ENCODE results near the gene PHACTR1. TPM values are rescaled to one million over a fixed set of nuclear protein-coding genes. Genes with fewer than 3 reads are reported as not detected.

PHACTR1 gene
- total and polyA plus RNA-seq, 4 donors: 0.31 to 1.5 (median 0.79) TPM

DNA sequence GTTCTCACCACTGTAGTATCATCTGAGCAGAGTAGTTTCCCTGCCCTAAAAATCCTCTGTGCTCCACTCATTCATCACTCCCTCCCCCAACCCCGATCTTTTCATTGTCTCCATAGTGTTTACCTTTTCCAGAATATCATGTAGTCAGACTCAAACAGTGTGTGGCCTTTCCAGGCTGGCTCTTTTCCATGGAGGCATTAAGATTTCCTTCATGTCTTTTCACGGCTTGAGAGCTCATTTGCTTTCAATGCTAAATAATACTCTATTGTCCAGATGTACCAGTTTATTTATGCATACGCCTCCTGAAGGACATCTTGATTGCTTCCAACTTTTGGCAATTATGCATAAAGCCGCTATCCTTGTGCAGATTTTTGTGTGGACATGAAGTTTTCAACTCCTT, 235.8 kb downstream of the PHACTR1 start:
- no peak overlapping the region for H3K27ac ChIP-seq (ENCODE audit: low read depth in 1 of 2, low read length in 2 of 2)
- no peaks in the 10 kb centered on the region for H3K27me3 ChIP-seq (ENCODE audit: control insufficient read depth in 4 of 4, insufficient read depth in 4 of 4, low read length in 3 of 4)
- no peaks in the 10 kb centered on the region for H3K36me3 ChIP-seq (ENCODE audit: control insufficient read depth in 4 of 4, insufficient read depth in 3 of 4, low read depth in 1 of 4, low read length in 3 of 4)
- peaks cover 0 to 2% (median 2%) of the 10 kb centered on the region in 4 donors for H3K4me1 ChIP-seq (ENCODE audit: control insufficient read depth in 4 of 4, insufficient read depth in 4 of 4, low read length in 3 of 4)
- no peak overlapping the region for H3K4me3 ChIP-seq (ENCODE audit: low read depth in 1 of 3, low read length in 3 of 3)
- 69% methylated on average over 4 of the region's 4 CpGs for WGBS
- H3K9me3 ChIP-seq (ENCODE audit: control insufficient read depth in 4 of 4, low read length in 3 of 4): peaks cover 0 to 3% (median 0%) of the 10 kb centered on the region in 4 donors
- H3K9ac ChIP-seq (ENCODE audit: low read depth in 1 of 2, low read length in 2 of 2): no peak overlapping the region
- no peak for DNase-seq (ENCODE audit: low spot score)
- TF ChIP-seq YY1 (IDR thresholded peaks at IDR 0.05): no peak
- no peak for TF ChIP-seq RXRA (IDR thresholded peaks at IDR 0.05)
- no peak for TF ChIP-seq HNF4A (conservative IDR thresholded peaks at IDR 0.05)
- TF ChIP-seq EGR1 (IDR thresholded peaks at IDR 0.05; ENCODE audit: low read depth in 2 of 2): no peak
- TF ChIP-seq RAD21 (IDR thresholded peaks at IDR 0.05): no peak
- TF ChIP-seq, protein P1, sequence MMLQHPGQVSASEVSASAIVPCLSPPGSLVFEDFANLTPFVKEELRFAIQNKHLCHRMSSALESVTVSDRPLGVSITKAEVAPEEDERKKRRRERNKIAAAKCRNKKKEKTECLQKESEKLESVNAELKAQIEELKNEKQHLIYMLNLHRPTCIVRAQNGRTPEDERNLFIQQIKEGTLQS (IDR thresholded peaks at IDR 0.05): no peak
- no peak for TF ChIP-seq GABPA (IDR thresholded peaks at IDR 0.05 in 1 of 2, conservative IDR thresholded peaks at IDR 0.05 in 1 of 2)
- TF ChIP-seq, protein P2, sequence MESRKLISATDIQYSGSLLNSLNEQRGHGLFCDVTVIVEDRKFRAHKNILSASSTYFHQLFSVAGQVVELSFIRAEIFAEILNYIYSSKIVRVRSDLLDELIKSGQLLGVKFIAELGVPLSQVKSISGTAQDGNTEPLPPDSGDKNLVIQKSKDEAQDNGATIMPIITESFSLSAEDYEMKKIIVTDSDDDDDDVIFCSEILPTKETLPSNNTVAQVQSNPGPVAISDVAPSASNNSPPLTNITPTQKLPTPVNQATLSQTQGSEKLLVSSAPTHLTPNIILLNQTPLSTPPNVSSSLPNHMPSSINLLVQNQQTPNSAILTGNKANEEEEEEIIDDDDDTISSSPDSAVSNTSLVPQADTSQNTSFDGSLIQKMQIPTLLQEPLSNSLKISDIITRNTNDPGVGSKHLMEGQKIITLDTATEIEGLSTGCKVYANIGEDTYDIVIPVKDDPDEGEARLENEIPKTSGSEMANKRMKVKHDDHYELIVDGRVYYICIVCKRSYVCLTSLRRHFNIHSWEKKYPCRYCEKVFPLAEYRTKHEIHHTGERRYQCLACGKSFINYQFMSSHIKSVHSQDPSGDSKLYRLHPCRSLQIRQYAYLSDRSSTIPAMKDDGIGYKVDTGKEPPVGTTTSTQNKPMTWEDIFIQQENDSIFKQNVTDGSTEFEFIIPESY (IDR thresholded peaks at IDR 0.05): no peak
- TF ChIP-seq TAF1 (conservative IDR thresholded peaks at IDR 0.05): no peak
- TF ChIP-seq, protein P3, sequence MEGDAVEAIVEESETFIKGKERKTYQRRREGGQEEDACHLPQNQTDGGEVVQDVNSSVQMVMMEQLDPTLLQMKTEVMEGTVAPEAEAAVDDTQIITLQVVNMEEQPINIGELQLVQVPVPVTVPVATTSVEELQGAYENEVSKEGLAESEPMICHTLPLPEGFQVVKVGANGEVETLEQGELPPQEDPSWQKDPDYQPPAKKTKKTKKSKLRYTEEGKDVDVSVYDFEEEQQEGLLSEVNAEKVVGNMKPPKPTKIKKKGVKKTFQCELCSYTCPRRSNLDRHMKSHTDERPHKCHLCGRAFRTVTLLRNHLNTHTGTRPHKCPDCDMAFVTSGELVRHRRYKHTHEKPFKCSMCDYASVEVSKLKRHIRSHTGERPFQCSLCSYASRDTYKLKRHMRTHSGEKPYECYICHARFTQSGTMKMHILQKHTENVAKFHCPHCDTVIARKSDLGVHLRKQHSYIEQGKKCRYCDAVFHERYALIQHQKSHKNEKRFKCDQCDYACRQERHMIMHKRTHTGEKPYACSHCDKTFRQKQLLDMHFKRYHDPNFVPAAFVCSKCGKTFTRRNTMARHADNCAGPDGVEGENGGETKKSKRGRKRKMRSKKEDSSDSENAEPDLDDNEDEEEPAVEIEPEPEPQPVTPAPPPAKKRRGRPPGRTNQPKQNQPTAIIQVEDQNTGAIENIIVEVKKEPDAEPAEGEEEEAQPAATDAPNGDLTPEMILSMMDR (IDR thresholded peaks at IDR 0.05; ENCODE audit: low read depth, low read length, missing input control): no peak
- TF ChIP-seq JUND (IDR thresholded peaks at IDR 0.05): no peak

DNA sequence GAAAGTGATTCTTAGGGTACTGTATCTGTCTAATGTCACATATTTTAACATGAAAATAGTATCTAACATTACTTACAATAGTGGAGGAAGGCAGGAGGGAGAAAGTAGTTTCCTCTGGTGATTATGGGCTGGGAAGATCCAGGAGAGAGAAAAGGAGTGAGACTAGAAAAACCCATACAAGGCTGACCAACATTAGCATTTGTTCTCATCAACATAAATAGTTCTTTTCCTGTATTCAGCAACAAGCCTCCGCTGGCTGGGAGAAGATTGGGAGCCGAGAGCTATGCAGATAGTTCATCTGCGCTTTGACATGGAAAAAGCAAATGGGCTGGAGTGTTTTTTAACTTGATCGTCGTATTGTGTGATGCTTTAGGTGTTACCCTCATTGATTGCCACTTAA, 239.4 kb downstream of the PHACTR1 start:
- Histone ChIP-seq H3K4me1 (ENCODE audit: control insufficient read depth in 4 of 4, insufficient read depth in 4 of 4, low read length in 3 of 4) (peaks cover 2 to 12% (median 7%) of the 10 kb centered on the region in 4 donors), H3K27ac (ENCODE audit: low read depth in 1 of 2, low read length in 2 of 2) (no peak overlapping the region), H3K9me3 (ENCODE audit: control insufficient read depth in 4 of 4, low read length in 3 of 4) (no peaks in the 10 kb centered on the region), H3K9ac (ENCODE audit: low read depth in 1 of 2, low read length in 2 of 2) (no peak overlapping the region), H3K36me3 (ENCODE audit: control insufficient read depth in 4 of 4, insufficient read depth in 3 of 4, low read depth in 1 of 4, low read length in 3 of 4) (no peaks in the 10 kb centered on the region), H3K27me3 (ENCODE audit: control insufficient read depth in 4 of 4, insufficient read depth in 4 of 4, low read length in 3 of 4) (peaks cover 0 to 6% (median 0%) of the 10 kb centered on the region in 4 donors), H3K4me3 (ENCODE audit: low read depth in 1 of 3, low read length in 3 of 3) (no peak overlapping the region)
- TF ChIP-seq, protein P1 (IDR thresholded peaks at IDR 0.05): no peak
- no peak for TF ChIP-seq YY1 (IDR thresholded peaks at IDR 0.05)
- TF ChIP-seq, protein P2 (IDR thresholded peaks at IDR 0.05): no peak
- TF ChIP-seq HNF4A (conservative IDR thresholded peaks at IDR 0.05): no peak
- no peak for TF ChIP-seq TAF1 (conservative IDR thresholded peaks at IDR 0.05)
- no peak for TF ChIP-seq FOXA2 (IDR thresholded peaks at IDR 0.05)
- TF ChIP-seq, protein P4, sequence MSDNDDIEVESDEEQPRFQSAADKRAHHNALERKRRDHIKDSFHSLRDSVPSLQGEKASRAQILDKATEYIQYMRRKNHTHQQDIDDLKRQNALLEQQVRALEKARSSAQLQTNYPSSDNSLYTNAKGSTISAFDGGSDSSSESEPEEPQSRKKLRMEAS (IDR thresholded peaks at IDR 0.05): no peak
- TF ChIP-seq GABPA (IDR thresholded peaks at IDR 0.05 in 1 of 2, conservative IDR thresholded peaks at IDR 0.05 in 1 of 2): no peak
- no peak for TF ChIP-seq HNF4G (IDR thresholded peaks at IDR 0.05)
- no peak for TF ChIP-seq FOXA1 (IDR thresholded peaks at IDR 0.05)
- TF ChIP-seq EGR1 (IDR thresholded peaks at IDR 0.05; ENCODE audit: low read depth in 2 of 2): no peak
- TF ChIP-seq, protein P5, sequence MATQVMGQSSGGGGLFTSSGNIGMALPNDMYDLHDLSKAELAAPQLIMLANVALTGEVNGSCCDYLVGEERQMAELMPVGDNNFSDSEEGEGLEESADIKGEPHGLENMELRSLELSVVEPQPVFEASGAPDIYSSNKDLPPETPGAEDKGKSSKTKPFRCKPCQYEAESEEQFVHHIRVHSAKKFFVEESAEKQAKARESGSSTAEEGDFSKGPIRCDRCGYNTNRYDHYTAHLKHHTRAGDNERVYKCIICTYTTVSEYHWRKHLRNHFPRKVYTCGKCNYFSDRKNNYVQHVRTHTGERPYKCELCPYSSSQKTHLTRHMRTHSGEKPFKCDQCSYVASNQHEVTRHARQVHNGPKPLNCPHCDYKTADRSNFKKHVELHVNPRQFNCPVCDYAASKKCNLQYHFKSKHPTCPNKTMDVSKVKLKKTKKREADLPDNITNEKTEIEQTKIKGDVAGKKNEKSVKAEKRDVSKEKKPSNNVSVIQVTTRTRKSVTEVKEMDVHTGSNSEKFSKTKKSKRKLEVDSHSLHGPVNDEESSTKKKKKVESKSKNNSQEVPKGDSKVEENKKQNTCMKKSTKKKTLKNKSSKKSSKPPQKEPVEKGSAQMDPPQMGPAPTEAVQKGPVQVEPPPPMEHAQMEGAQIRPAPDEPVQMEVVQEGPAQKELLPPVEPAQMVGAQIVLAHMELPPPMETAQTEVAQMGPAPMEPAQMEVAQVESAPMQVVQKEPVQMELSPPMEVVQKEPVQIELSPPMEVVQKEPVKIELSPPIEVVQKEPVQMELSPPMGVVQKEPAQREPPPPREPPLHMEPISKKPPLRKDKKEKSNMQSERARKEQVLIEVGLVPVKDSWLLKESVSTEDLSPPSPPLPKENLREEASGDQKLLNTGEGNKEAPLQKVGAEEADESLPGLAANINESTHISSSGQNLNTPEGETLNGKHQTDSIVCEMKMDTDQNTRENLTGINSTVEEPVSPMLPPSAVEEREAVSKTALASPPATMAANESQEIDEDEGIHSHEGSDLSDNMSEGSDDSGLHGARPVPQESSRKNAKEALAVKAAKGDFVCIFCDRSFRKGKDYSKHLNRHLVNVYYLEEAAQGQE (IDR thresholded peaks at IDR 0.05): no peak
- TF ChIP-seq RXRA (IDR thresholded peaks at IDR 0.05): no peak
- no peak for TF ChIP-seq JUND (IDR thresholded peaks at IDR 0.05)
- no peak for TF ChIP-seq SP1 (IDR thresholded peaks at IDR 0.05)
- TF ChIP-seq, protein P3 (IDR thresholded peaks at IDR 0.05; ENCODE audit: low read depth, low read length, missing input control): no peak
- TF ChIP-seq RAD21 (IDR thresholded peaks at IDR 0.05): no peak
- no peak for DNase-seq (ENCODE audit: low spot score)
- WGBS: 60% methylated on average over 5 of the region's 5 CpGs

All from liver (tissue), 9 donors.